Heart left ventricle (tissue), 13 donors: ENCODE results near the gene AKNA.

Source experiments
- POLR2A ChIP-seq, 2 donors: fragments of 450-650 bp; IDR thresholded peaks; one replicate each; pipeline ENCODE4 v1.6.1; 2017; ENCODE audit warnings: antibody characterized with exemption in 2 of 2, mild to moderate bottlenecking in 2 of 2, moderate library complexity in 2 of 2
- TF ChIP-seq, protein P1 (sequence below), 12 donors: fragments of 200-600 bp; sonication (generic) in 4 of 12; IDR thresholded peaks; one replicate each; pipeline versions ENCODE4 v1.5.0 to v1.8.0; 2018 to 2022; ENCODE audit warnings: antibody characterized with exemption in 12 of 12, mild to moderate bottlenecking in 5 of 12
- donor health status: ischemic (EF 13 %, LVEDD 7.1; RV severe dilation, severe dysfunction).
- donor health status: DM: no; HTN: yes; CAD: no.
- donor health status: DM: no; HTN: no; CAD: no.
- donor health status: ischemic (EF 25% LVEDD 6.9; RV normal size, moderate dysfunction).
- donor health status: ischemic (EF 25% LVEDD 5.7; RV mildly dilated, moderate dysfunction).
- donor health status: ischemic (EF 35%, LVEDD 5.7; RV mildly dilated, moderate dysfunction).
- donor health status: nonischemic (EF 11% LVEDD 7.7; RV severe dilation, severe dysfunction).
- donor health status: DM: yes; HTN: yes; CAD: no.
- donor health status: PGD.
- donor health status: ischemic (EF 29% LVEDD 5.4; RV normal size, mild dysfunction).
- donor health status: nonischemic (EF 23%, LVEDD 6.1; RV moderate dilation, normal function).

DNA sequence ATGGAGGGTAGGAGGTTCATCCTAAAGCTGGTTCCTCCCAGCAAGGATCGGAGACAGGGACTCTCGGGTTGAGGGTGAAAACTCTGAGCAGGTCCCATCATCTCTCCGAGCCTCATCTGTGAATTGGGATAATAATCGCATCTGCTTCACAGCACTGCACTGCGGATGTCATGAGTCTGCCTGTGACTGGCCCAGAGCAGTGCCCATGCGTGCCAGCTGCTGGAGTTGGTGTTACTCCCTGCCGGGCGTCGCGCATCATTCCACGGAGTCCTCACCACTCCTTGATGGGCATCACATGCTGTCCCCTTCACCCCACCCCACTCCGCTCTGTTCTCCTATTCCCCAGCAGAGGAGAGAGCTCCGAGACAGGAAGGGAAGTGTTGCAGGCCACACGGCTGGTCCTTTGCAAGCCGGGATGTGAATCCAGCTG is 100.0 kb downstream of the AKNA start:
- TF ChIP-seq POLR2A (IDR thresholded peaks at IDR 0.05) = no peak
- TF ChIP-seq, protein P1, sequence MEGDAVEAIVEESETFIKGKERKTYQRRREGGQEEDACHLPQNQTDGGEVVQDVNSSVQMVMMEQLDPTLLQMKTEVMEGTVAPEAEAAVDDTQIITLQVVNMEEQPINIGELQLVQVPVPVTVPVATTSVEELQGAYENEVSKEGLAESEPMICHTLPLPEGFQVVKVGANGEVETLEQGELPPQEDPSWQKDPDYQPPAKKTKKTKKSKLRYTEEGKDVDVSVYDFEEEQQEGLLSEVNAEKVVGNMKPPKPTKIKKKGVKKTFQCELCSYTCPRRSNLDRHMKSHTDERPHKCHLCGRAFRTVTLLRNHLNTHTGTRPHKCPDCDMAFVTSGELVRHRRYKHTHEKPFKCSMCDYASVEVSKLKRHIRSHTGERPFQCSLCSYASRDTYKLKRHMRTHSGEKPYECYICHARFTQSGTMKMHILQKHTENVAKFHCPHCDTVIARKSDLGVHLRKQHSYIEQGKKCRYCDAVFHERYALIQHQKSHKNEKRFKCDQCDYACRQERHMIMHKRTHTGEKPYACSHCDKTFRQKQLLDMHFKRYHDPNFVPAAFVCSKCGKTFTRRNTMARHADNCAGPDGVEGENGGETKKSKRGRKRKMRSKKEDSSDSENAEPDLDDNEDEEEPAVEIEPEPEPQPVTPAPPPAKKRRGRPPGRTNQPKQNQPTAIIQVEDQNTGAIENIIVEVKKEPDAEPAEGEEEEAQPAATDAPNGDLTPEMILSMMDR (IDR thresholded peaks at IDR 0.05) = no peak
